ENCODE results near the gene ERCC5. TPM values are rescaled to one million over a fixed set of nuclear protein-coding genes. Genes with fewer than 3 reads are reported as not detected.
A peak's percentile ranks its signal among the peaks of the same experiment; 100 is the strongest.

The ERCC5 gene
- total and polyA plus RNA-seq, 12 donors: 18.1 to 59.5 (median 33.4) TPM

DNA sequence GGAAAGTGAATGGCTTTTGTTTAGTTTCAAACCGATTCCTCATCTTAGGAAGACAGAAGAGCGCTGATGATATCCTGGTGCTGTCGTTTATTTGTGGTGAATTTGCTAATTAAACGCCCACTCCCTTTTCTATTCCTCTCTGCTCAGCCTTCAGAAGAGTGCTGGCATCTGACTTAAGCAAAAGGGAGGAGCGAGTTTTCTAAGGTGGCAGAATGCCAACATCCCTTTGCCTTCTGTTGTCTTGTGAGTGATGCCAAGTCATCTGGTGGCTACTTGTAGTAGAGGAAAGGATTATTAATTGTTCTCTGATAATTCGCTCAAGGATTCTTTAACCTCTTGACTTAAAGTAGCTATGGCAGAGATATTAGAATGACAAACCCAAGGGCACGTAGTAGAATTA is 68.1 kb downstream of the ERCC5 start:
- H3K27me3 ChIP-seq: no peaks in the 10 kb centered on the region
- H3K36me3 ChIP-seq: no peaks in the 10 kb centered on the region
- WGBS, 2 donors: 41 to 46% methylated on average over 7 of the region's 7 CpGs
- TF ChIP-seq, protein P1, sequence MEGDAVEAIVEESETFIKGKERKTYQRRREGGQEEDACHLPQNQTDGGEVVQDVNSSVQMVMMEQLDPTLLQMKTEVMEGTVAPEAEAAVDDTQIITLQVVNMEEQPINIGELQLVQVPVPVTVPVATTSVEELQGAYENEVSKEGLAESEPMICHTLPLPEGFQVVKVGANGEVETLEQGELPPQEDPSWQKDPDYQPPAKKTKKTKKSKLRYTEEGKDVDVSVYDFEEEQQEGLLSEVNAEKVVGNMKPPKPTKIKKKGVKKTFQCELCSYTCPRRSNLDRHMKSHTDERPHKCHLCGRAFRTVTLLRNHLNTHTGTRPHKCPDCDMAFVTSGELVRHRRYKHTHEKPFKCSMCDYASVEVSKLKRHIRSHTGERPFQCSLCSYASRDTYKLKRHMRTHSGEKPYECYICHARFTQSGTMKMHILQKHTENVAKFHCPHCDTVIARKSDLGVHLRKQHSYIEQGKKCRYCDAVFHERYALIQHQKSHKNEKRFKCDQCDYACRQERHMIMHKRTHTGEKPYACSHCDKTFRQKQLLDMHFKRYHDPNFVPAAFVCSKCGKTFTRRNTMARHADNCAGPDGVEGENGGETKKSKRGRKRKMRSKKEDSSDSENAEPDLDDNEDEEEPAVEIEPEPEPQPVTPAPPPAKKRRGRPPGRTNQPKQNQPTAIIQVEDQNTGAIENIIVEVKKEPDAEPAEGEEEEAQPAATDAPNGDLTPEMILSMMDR (IDR thresholded peaks at IDR 0.05): no peak
- H3K4me3 ChIP-seq: no peak overlapping the region
- intact Hi-C loops (cut with DNase I): loop anchor here in 2 of 10 donors (10.0 kb wide), 2 partner anchors 221 to 231 kb away; no protein-coding TSS in a partner anchor
- H3K4me1 ChIP-seq: peaks cover 0 to 14% (median 5%) of the 10 kb centered on the region in 9 donors
- peaks cover 0 to 6% (median 0%) of the 10 kb centered on the region in 11 donors for H3K9me3 ChIP-seq
- ATAC-seq (no peak), DNase-seq (no peak)
- no peak overlapping the region for H3K27ac ChIP-seq

DNA sequence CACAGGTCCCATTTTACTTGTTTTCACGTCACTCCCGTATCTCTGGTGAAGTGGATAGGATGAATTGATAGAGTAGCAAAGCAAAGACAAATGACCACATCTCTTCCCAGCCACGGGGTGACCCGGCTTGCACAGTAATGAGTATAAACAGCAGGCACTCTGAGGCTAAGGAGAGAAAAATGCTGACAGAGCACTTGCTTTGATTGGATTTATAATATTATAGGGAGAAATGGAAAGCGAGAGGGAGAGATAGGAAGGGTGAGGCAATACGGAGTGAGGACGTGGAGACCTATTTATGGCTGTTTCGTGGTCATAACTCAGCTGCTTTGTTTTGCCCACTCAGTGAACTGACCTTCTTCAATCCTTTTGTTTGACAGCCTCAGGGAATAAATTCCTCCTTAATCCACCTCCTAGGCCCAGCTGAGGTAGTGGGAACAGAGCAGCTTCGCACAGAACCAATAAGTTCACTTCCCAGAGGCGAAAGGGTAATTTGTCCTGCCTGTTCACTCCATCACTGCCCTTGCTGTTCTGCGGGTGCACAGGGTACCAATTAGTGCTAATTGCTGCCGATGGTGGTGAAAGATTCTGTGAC is 68.6 kb downstream of the ERCC5 start:
- ATAC-seq: no peak

DNA sequence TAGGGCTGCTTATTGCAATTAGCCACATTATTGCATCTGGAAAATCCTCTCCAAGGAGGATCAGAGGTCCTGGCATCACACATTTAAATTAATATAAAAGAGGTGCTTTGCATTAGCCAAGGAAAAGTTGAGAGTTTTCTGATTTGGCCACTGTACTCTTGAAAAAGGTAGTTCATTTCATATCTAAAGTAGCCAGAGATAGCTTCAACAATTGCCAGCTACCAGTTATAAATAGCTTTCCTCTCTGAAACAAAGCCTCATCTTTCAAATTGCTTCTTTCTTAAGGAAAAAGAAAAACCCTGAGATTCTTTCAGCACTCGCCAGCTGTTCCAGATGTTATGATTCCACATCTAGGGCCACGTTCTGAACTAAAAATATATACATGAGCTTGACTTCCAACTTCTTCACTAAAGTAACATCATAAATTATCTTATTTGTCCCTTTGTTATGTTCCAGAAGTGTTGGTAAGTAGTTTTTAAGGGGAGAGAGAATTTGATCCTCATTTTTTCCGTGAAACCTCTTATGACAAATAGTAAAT is 69.6 kb downstream of the ERCC5 start:
- H3K4me1 ChIP-seq: peaks cover 0 to 14% (median 5%) of the 10 kb centered on the region in 9 donors
- WGBS, 2 donors: 40 to 46% methylated on average over 3 of the region's 3 CpGs
- TF ChIP-seq, protein P1 (IDR thresholded peaks at IDR 0.05): no peak
- peak in 1 of 8 donors; percentile 57 for ATAC-seq
- H3K27me3 ChIP-seq: no peaks in the 10 kb centered on the region
- no peak for DNase-seq
- no peak overlapping the region for H3K4me3 ChIP-seq
- H3K9me3 ChIP-seq: peaks cover 0 to 6% (median 0%) of the 10 kb centered on the region in 11 donors
- intact Hi-C loops (cut with DNase I): loop anchor here in 3 of 10 donors (5.0 to 10.0 kb wide), 3 partner anchors 219 to 229 kb away; no protein-coding TSS in a partner anchor
- no peak overlapping the region for H3K27ac ChIP-seq
- no peaks in the 10 kb centered on the region for H3K36me3 ChIP-seq

More for the DNA sequence above, 68.6 kb downstream of the ERCC5 start:
- Histone ChIP-seq H3K27ac (no peak overlapping the region), H3K27me3 (no peaks in the 10 kb centered on the region), H3K9me3 (peaks cover 0 to 6% (median 0%) of the 10 kb centered on the region in 11 donors), H3K4me3 (no peak overlapping the region), H3K4me1 (peaks cover 0 to 14% (median 5%) of the 10 kb centered on the region in 9 donors), H3K36me3 (no peaks in the 10 kb centered on the region)
- intact Hi-C loops (cut with DNase I): loop anchor here in 2 of 10 donors (10.0 kb wide), 2 partner anchors 220 to 230 kb away; no protein-coding TSS in a partner anchor
- WGBS, 2 donors: 79 to 80% methylated on average over 12 of the region's 12 CpGs
- TF ChIP-seq, protein P1 (IDR thresholded peaks at IDR 0.05): no peak
- DNase-seq: no peak

DNA sequence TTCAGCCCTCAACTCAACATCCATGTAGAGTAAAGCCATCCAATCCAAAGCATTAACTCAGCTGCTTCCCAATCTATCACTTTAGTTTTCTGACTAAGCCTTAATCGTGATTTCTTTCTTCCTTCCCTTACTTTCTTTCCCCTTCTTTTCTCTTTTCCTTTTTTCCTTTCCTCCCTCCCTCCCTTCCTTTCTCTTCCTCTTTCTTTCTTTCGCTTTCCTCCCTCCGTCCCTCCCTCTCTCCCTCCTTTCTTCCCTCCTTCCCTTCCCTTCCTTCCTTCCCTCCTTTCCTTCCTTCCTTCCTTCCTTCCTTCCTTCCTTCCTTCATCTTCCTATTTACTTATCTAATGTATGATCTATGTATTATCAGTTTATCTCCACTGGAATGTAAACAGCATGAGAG is 71.2 kb downstream of the ERCC5 start:
- no peak for ATAC-seq
- 76 to 84% methylated on average over 3 of the region's 3 CpGs for WGBS, 2 donors
- Histone ChIP-seq H3K27ac (no peak overlapping the region), H3K27me3 (no peaks in the 10 kb centered on the region), H3K36me3 (no peaks in the 10 kb centered on the region), H3K4me1 (peaks cover 0 to 14% (median 5%) of the 10 kb centered on the region in 9 donors), H3K9me3 (peaks cover 0 to 6% (median 0%) of the 10 kb centered on the region in 11 donors), H3K4me3 (no peak overlapping the region)
- no peak for DNase-seq
- TF ChIP-seq, protein P1 (IDR thresholded peaks at IDR 0.05): no peak
- intact Hi-C loops (cut with DNase I): loop anchor here in 3 of 10 donors (5.0 to 10.0 kb wide), 3 partner anchors 218 to 228 kb away; no protein-coding TSS in a partner anchor
